ENCODE data around the gene GALNT14.
A peak's percentile ranks its signal among the peaks of the same experiment; 100 is the strongest.

GALNT14 gene

DNA sequence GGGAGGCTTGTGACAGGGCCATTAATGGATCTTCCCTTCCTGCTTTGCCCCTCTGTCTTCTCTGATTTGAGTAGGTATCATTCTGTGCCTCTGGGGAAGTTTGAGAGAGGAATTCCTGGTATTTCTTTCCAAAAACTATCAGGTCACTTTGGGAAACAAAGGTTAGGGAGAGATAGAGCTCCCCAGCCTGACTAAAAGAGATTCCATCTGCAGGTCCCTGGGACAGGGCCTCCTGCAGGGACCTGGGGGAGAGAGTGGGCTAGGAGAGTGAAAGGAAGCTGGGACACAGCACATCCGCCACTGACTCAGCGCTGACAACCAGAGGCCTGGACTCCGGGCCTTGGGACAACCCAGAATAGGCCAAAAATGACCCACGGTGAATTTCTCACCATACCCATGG, 6.4 kb downstream of the GALNT14 start:
- Histone ChIP-seq H2BK12ac (ENCODE audit: low read length in 2 of 2) (no peak overlapping the region), H3K9ac (ENCODE audit: low read length) (no peak overlapping the region), H3K9me3 (ENCODE audit: control insufficient read depth, low read length) (no peaks in the 10 kb centered on the region), H3K23ac (ENCODE audit: low read length in 2 of 2) (no peak overlapping the region), H3K4ac (ENCODE audit: low read depth in 1 of 2, low read length in 2 of 2) (no peak overlapping the region), H3K18ac (ENCODE audit: low read depth in 1 of 2, low read length in 2 of 2) (no peak overlapping the region), H2BK120ac (ENCODE audit: low read depth, low read length) (no peak overlapping the region), H2AK5ac (ENCODE audit: low read length, severe bottlenecking) (no peak overlapping the region), H2BK15ac (ENCODE audit: low read depth, poor library complexity, severe bottlenecking) (no peak overlapping the region), H4K8ac (ENCODE audit: low read length) (no peak overlapping the region), H3K27me3 (ENCODE audit: control insufficient read depth in 1 of 2, insufficient read depth in 1 of 2, low read length in 2 of 2) (peaks cover 0 to 49% of the 10 kb centered on the region in 2 experiments), H3K4me3 (ENCODE audit: insufficient read depth in 1 of 2, low read depth in 1 of 2, low read length in 2 of 2) (no peak overlapping the region), H2BK5ac (ENCODE audit: low read depth, low read length, poor library complexity, severe bottlenecking) (no peak overlapping the region), H3K4me2 (ENCODE audit: low read length, poor library complexity, severe bottlenecking) (no peak overlapping the region), H3K36me3 (ENCODE audit: control insufficient read depth in 1 of 2, insufficient read depth in 2 of 2, low read depth in 1 of 2, low read length in 2 of 2) (peaks cover 0 to 3% of the 10 kb centered on the region in 2 experiments), H3K4me1 (ENCODE audit: control insufficient read depth, insufficient read depth, low read depth, low read length) (peaks cover 42% of the 10 kb centered on the region), H2AFZ (ENCODE audit: low read depth, low read length) (no peak overlapping the region), H3K27ac (ENCODE audit: low read length, poor library complexity, severe bottlenecking) (no peak overlapping the region), H3K79me1 (replicated peaks; ENCODE audit: low read length, poor library complexity, severe bottlenecking) (peaks cover 48% of the 10 kb centered on the region), H3K14ac (ENCODE audit: low read length in 2 of 2) (no peak overlapping the region), H4K91ac (ENCODE audit: low read length) (no peak overlapping the region)
- 45% methylated on average over 2 of the region's 4 CpGs for WGBS
- DNase-seq, result no peak

DNA sequence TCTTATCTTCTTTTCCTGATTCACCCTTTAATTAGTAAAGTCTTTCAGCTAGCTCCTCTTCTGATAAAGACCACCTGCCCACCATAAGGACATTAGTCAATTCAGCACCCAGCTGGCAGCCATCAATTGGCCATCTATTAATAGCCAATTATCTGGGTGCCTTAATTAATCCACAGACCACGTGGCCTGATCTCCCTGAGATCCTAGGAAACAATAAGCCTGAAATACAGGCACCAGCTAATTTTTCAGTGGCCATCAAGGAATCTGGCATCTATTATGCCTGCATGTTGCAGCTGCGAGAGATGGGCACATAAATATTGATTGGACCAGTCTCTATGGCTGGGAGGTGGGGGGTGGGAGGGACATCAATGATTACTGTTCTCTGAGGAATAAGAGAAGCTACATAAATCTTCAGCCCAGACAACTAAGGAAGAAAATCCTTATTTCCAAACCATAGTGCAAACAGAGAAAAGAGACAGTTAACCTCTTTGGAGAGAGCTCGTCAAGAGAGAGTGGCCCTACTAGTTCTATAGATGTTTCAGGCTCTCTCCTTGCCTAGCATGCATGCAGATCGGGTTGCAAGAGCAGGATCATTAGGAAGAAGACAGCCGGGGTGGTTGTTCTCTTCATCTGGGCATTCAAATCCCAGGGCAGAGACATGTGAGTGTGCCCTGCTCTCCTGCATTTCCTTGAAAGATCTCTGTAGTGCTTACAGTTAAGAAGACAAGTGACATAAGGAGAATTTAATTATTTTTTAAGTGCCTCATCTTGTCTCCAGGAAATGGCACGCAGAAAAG, 8.7 kb downstream of the GALNT14 start:
- WGBS, result 50% methylated on average over 6 of the region's 6 CpGs
- Histone ChIP-seq H3K4ac (ENCODE audit: low read depth in 1 of 2, low read length in 2 of 2) (no peak overlapping the region), H3K4me2 (ENCODE audit: low read length, poor library complexity, severe bottlenecking) (no peak overlapping the region), H3K23ac (ENCODE audit: low read length in 2 of 2) (no peak overlapping the region), H2AK5ac (ENCODE audit: low read length, severe bottlenecking) (no peak overlapping the region), H3K18ac (ENCODE audit: low read depth in 1 of 2, low read length in 2 of 2) (no peak overlapping the region), H3K36me3 (ENCODE audit: control insufficient read depth in 1 of 2, insufficient read depth in 2 of 2, low read depth in 1 of 2, low read length in 2 of 2) (peaks cover 0 to 6% of the 10 kb centered on the region in 2 experiments), H2BK120ac (ENCODE audit: low read depth, low read length) (no peak overlapping the region), H2AFZ (ENCODE audit: low read depth, low read length) (no peak overlapping the region), H3K4me3 (ENCODE audit: insufficient read depth in 1 of 2, low read depth in 1 of 2, low read length in 2 of 2) (no peak overlapping the region), H2BK15ac (ENCODE audit: low read depth, poor library complexity, severe bottlenecking) (no peak overlapping the region), H3K9ac (ENCODE audit: low read length) (no peak overlapping the region), H3K9me3 (ENCODE audit: control insufficient read depth, low read length) (no peaks in the 10 kb centered on the region), H3K4me1 (ENCODE audit: control insufficient read depth, insufficient read depth, low read depth, low read length) (peaks cover 40% of the 10 kb centered on the region), H4K8ac (ENCODE audit: low read length) (no peak overlapping the region), H2BK12ac (ENCODE audit: low read length in 2 of 2) (no peak overlapping the region), H3K27ac (ENCODE audit: low read length, poor library complexity, severe bottlenecking) (no peak overlapping the region), H2BK5ac (ENCODE audit: low read depth, low read length, poor library complexity, severe bottlenecking) (no peak overlapping the region), H4K91ac (ENCODE audit: low read length) (no peak overlapping the region), H3K79me1 (replicated peaks; ENCODE audit: low read length, poor library complexity, severe bottlenecking) (peaks cover 39% of the 10 kb centered on the region), H3K27me3 (ENCODE audit: control insufficient read depth in 1 of 2, insufficient read depth in 1 of 2, low read length in 2 of 2) (peaks cover 0 to 34% of the 10 kb centered on the region in 2 experiments), H3K14ac (ENCODE audit: low read length in 2 of 2) (no peak overlapping the region)
- DNase-seq, result no peak

DNA sequence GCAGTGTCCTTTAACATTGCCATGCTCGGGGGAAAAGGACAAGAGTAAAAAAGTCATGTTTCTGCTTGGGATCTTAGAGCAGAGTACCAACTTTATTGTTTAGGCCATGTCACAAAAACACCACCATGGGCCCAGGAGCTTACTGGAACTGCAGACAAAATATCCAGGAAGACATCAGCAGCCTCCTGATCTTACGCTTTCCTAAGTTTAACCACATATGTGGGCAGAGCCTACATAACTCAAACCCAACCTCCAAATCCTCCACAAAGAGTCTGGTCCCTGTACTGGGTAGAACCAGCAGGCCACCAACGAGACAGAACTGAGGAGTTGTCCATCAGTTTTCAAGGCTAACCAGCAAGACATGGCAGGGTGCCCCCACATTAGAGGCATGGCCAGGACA, 10.3 kb downstream of the GALNT14 start:
- no peak overlapping the region for H3K27ac ChIP-seq (ENCODE audit: low read length, poor library complexity, severe bottlenecking)
- H3K18ac ChIP-seq (ENCODE audit: low read depth in 1 of 2, low read length in 2 of 2), result no peak overlapping the region
- H3K23ac ChIP-seq (ENCODE audit: low read length in 2 of 2), result no peak overlapping the region
- H3K9ac ChIP-seq (ENCODE audit: low read length), result no peak overlapping the region
- no peak overlapping the region for H2AFZ ChIP-seq (ENCODE audit: low read depth, low read length)
- H4K91ac ChIP-seq (ENCODE audit: low read length), result no peak overlapping the region
- H3K27me3 ChIP-seq (ENCODE audit: control insufficient read depth in 1 of 2, insufficient read depth in 1 of 2, low read length in 2 of 2), result peaks cover 0 to 28% of the 10 kb centered on the region in 2 experiments
- peaks cover 42% of the 10 kb centered on the region for H3K4me1 ChIP-seq (ENCODE audit: control insufficient read depth, insufficient read depth, low read depth, low read length)
- H3K14ac ChIP-seq (ENCODE audit: low read length in 2 of 2), result no peak overlapping the region
- peak overlapping the region; percentile 88 for H2AK5ac ChIP-seq (ENCODE audit: low read length, severe bottlenecking)
- DNase-seq, result no peak
- peaks cover 32% of the 10 kb centered on the region for H3K79me1 ChIP-seq (replicated peaks; ENCODE audit: low read length, poor library complexity, severe bottlenecking)
- H3K4ac ChIP-seq (ENCODE audit: low read depth in 1 of 2, low read length in 2 of 2), result no peak overlapping the region
- no peaks in the 10 kb centered on the region for H3K9me3 ChIP-seq (ENCODE audit: control insufficient read depth, low read length)
- H2BK15ac ChIP-seq (ENCODE audit: low read depth, poor library complexity, severe bottlenecking), result no peak overlapping the region
- peaks cover 0 to 6% of the 10 kb centered on the region in 2 experiments for H3K36me3 ChIP-seq (ENCODE audit: control insufficient read depth in 1 of 2, insufficient read depth in 2 of 2, low read depth in 1 of 2, low read length in 2 of 2)
- WGBS, result 82% methylated on average over 3 of the region's 3 CpGs
- no peak overlapping the region for H2BK12ac ChIP-seq (ENCODE audit: low read length in 2 of 2)
- no peak overlapping the region for H2BK5ac ChIP-seq (ENCODE audit: low read depth, low read length, poor library complexity, severe bottlenecking)
- no peak overlapping the region for H2BK120ac ChIP-seq (ENCODE audit: low read depth, low read length)
- H4K8ac ChIP-seq (ENCODE audit: low read length), result no peak overlapping the region
- H3K4me3 ChIP-seq (ENCODE audit: insufficient read depth in 1 of 2, low read depth in 1 of 2, low read length in 2 of 2), result no peak overlapping the region
- H3K4me2 ChIP-seq (ENCODE audit: low read length, poor library complexity, severe bottlenecking), result no peak overlapping the region

DNA sequence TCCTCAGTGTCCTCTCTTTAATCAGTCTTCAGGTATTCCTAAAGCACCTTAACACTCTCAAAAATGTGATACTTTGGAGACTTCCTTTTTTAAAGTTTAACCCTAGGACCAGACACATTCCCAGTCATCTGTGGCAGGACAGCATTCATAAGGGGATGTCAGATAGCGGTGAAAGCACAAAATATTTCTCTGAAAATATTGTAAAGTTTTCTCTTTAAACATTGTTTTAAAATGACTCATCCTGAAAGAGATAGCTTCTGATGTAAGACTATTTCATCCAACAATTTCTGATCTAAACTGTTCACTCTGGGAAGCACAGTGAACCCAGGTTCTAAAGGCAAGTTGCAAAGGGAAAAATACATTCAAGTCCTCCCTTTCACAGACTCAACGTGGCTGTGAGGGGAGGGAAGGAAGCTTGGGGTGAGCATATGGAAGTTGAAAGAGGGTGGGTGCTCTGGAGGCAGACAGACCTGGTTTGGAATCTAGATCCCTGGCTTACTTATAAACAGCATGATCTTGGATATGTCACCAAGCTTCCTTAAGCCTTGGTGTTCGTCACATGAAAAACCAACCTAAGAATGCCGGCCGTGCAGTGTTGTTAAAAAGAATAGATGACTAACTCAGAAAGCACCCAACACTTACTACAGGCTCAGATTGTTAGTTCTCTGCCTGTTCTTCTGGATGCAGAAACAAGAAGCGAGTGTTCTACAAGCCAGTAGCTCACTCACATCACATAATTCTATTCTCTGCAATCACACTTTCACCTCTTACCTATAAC, 12.1 kb downstream of the GALNT14 start:
- Histone ChIP-seq H3K4me3 (ENCODE audit: insufficient read depth in 1 of 2, low read depth in 1 of 2, low read length in 2 of 2) (no peak overlapping the region), H3K36me3 (ENCODE audit: control insufficient read depth in 1 of 2, insufficient read depth in 2 of 2, low read depth in 1 of 2, low read length in 2 of 2) (peaks cover 0 to 9% of the 10 kb centered on the region in 2 experiments), H2AK5ac (ENCODE audit: low read length, severe bottlenecking) (peak overlapping the region; percentile 71), H3K4ac (ENCODE audit: low read depth in 1 of 2, low read length in 2 of 2) (no peak overlapping the region), H3K18ac (ENCODE audit: low read depth in 1 of 2, low read length in 2 of 2) (no peak overlapping the region), H3K4me1 (ENCODE audit: control insufficient read depth, insufficient read depth, low read depth, low read length) (peaks cover 39% of the 10 kb centered on the region), H2BK120ac (ENCODE audit: low read depth, low read length) (no peak overlapping the region), H3K9me3 (ENCODE audit: control insufficient read depth, low read length) (no peaks in the 10 kb centered on the region), H2BK5ac (ENCODE audit: low read depth, low read length, poor library complexity, severe bottlenecking) (peak overlapping the region; percentile 69), H2BK15ac (ENCODE audit: low read depth, poor library complexity, severe bottlenecking) (no peak overlapping the region), H4K8ac (ENCODE audit: low read length) (no peak overlapping the region), H2BK12ac (ENCODE audit: low read length in 2 of 2) (no peak overlapping the region), H3K79me1 (replicated peaks; ENCODE audit: low read length, poor library complexity, severe bottlenecking) (peaks cover 30% of the 10 kb centered on the region), H3K14ac (ENCODE audit: low read length in 2 of 2) (no peak overlapping the region), H3K23ac (ENCODE audit: low read length in 2 of 2) (no peak overlapping the region), H2AFZ (ENCODE audit: low read depth, low read length) (no peak overlapping the region), H3K27me3 (ENCODE audit: control insufficient read depth in 1 of 2, insufficient read depth in 1 of 2, low read length in 2 of 2) (peaks cover 0 to 28% of the 10 kb centered on the region in 2 experiments), H4K91ac (ENCODE audit: low read length) (no peak overlapping the region), H3K27ac (ENCODE audit: low read length, poor library complexity, severe bottlenecking) (peak overlapping the region; percentile 94), H3K4me2 (ENCODE audit: low read length, poor library complexity, severe bottlenecking) (peak overlapping the region; percentile 60), H3K9ac (ENCODE audit: low read length) (no peak overlapping the region)
- no peak for DNase-seq
- WGBS, result 48% methylated on average over 5 of the region's 6 CpGs

All from mesenchymal stem cell (in vitro differentiated cells and primary cell).